ENCODE data around the gene LGALS16.
"Not testable (repeated sequence)": the region's sequence is repeated elsewhere in the genome, so short reads cannot be mapped to it uniquely, and the experiment has no call there.

LGALS16 gene

GRCh38 chr19:39655613-39656012, at the start of gene LGALS16:
LGALS16 (plus strand) TSS chr19:39655913; CDS start chr19:39655962, 49 bp downstream.
- DNase-seq, result no peak

- no peak for DNase-seq
Measured at GRCh38 chr19:39607021-39607420, 48.7 kb upstream of the LGALS16 start.

GRCh38 chr19:39607561-39607960, 48.2 kb upstream of the LGALS16 start:
- no peak for DNase-seq

GRCh38 chr19:39613597-39613996, 42.1 kb upstream of the LGALS16 start:
- no peak for DNase-seq

- no peak for DNase-seq
Measured at GRCh38 chr19:39617745-39618144, 38.0 kb upstream of the LGALS16 start.

GRCh38 chr19:39623946-39624345, 31.8 kb upstream of the LGALS16 start:
- no peak for DNase-seq

- DNase-seq, result not testable (repeated sequence)
Measured at GRCh38 chr19:39627631-39628030, 28.1 kb upstream of the LGALS16 start.

- DNase-seq, result no peak
Measured at GRCh38 chr19:39631178-39631577, 24.5 kb upstream of the LGALS16 start.

GRCh38 chr19:39631626-39632025, 24.1 kb upstream of the LGALS16 start:
- no peak for DNase-seq

GRCh38 chr19:39637891-39638290, 17.8 kb upstream of the LGALS16 start:
- no peak for DNase-seq

GRCh38 chr19:39641773-39642172, 13.9 kb upstream of the LGALS16 start:
- no peak for DNase-seq

GRCh38 chr19:39643591-39643990, 12.1 kb upstream of the LGALS16 start:
- no peak for DNase-seq

- DNase-seq, result peak; percentile 20
Measured at GRCh38 chr19:39645800-39646411, 9.8 kb upstream of the LGALS16 start.

GRCh38 chr19:39647918-39648317, 7.8 kb upstream of the LGALS16 start:
- no peak for DNase-seq

- no peak for DNase-seq
Measured at GRCh38 chr19:39659791-39660190, 4.1 kb downstream of the LGALS16 start.

- no peak for DNase-seq
Measured at GRCh38 chr19:39660661-39661060, 4.9 kb downstream of the LGALS16 start.

GRCh38 chr19:39661565-39661964, 5.9 kb downstream of the LGALS16 start:
- DNase-seq, result no peak

- DNase-seq, result not testable (repeated sequence)
Measured at GRCh38 chr19:39669860-39670259, 14.1 kb downstream of the LGALS16 start.

GRCh38 chr19:39670998-39671397, 15.3 kb downstream of the LGALS16 start:
- no peak for DNase-seq

GRCh38 chr19:39671739-39672363, 16.1 kb downstream of the LGALS16 start:
- DNase-seq, result peak; percentile 26

GRCh38 chr19:39672473-39672872, 16.8 kb downstream of the LGALS16 start:
- DNase-seq, result no peak

GRCh38 chr19:39673862-39674261, 18.1 kb downstream of the LGALS16 start:
- not testable (repeated sequence) for DNase-seq

- DNase-seq, result no peak
Measured at GRCh38 chr19:39676004-39676403, 20.3 kb downstream of the LGALS16 start.

- no peak for DNase-seq
Measured at GRCh38 chr19:39677961-39678889, 22.5 kb downstream of the LGALS16 start.
